Panc1 (cell line): Measurements from ENCODE around the gene SLC1A3. TPM values are rescaled to one million over a fixed set of nuclear protein-coding genes. Genes with fewer than 3 reads are reported as not detected.

Source experiments
- ATAC-seq: fragments of 200-7000 bp; cut with Tn5 transposase; 2 replicates; pipeline ENCODE4 v1.9.1; 2020; ENCODE audit warnings: mild to moderate bottlenecking, moderate library complexity
- BruUV-seq: library from RNA; stranded (reverse); fragments of 400-500 nt; replicated peaks from 2 replicates; lab custom pipeline; 2021; lab: Mats Ljungman, UMichigan
- CTCF ChIA-PET: fragments of 300-600 bp; sonication (Branson Sonifier 250); formaldehyde crosslinking; loops from one replicate; lab custom pipeline; 2022; ENCODE audit warnings: antibody characterized with exemption; lab: Charles Lee
- POLR2A ChIA-PET: fragments of 300-600 bp; sonication (Branson Sonifier 250); formaldehyde crosslinking; loops from one replicate; lab custom pipeline; 2022; ENCODE audit warnings: antibody characterized with exemption; lab: Charles Lee
- DNase-seq: peaks from one replicate; pipeline ENCODE4 v3.0.0-alpha.2; 2010; ENCODE audit warnings: low read depth, low spot score
- H3K27ac ChIP-seq: 2 replicates; pipeline ENCODE4 v1.5.1; 2011; ENCODE audit warnings: mild to moderate bottlenecking, low read length, inconsistent platforms
- H3K27me3 ChIP-seq: fragments of 200-500 bp; sonication (Bioruptor generic); 2 replicates; pipeline ENCODE4 v1.6.0; 2014; ENCODE audit warnings: low read length, inconsistent platforms; ENCODE audit not compliant: control insufficient read depth, insufficient read depth
- H3K36me3 ChIP-seq: fragments of 200-500 bp; sonication (Bioruptor generic); 2 replicates; pipeline ENCODE4 v1.5.1; 2014; ENCODE audit warnings: inconsistent platforms, mild to moderate bottlenecking, low read length, moderate library complexity; ENCODE audit not compliant: control insufficient read depth, insufficient read depth
- H3K4me1 ChIP-seq: 2 replicates; pipeline ENCODE4 v1.5.1; 2011; ENCODE audit warnings: inconsistent platforms, mild to moderate bottlenecking, low read length, moderate library complexity; ENCODE audit not compliant: control insufficient read depth, insufficient read depth
- H3K4me3 ChIP-seq, 2 experiments: 2 replicates each; pipeline ENCODE4 v1.5.1; 2011 to 2012; ENCODE audit warnings: low read depth in 2 of 2, low read length in 2 of 2, mild to moderate bottlenecking in 2 of 2, inconsistent platforms in 1 of 2, moderate library complexity in 1 of 2
- H3K9me3 ChIP-seq: fragments of 200-500 bp; sonication (Bioruptor generic); 2 replicates; pipeline ENCODE4 v1.5.1; 2014; ENCODE audit warnings: low read depth, mild to moderate bottlenecking, inconsistent platforms, low read length, moderate library complexity; ENCODE audit not compliant: control insufficient read depth, insufficient read depth
- CTCF ChIP-seq: fragments of 450-650 bp; IDR thresholded peaks from 2 replicates; pipeline ENCODE4 v1.5.1; 2017; ENCODE audit warnings: mild to moderate bottlenecking
- POLR2AphosphoS5 ChIP-seq: IDR thresholded peaks from 2 replicates; pipeline ENCODE4 v1.6.1; 2012; ENCODE audit warnings: mild to moderate bottlenecking, low read depth, low read length, moderate library complexity
- SIN3A ChIP-seq: IDR thresholded peaks from 2 replicates; pipeline ENCODE4 v1.6.1; 2012; ENCODE audit warnings: low read depth, mild to moderate bottlenecking, low read length, moderate library complexity, borderline replicate concordance; ENCODE audit not compliant: insufficient read depth
- TCF7L2 ChIP-seq: IDR thresholded peaks from 2 replicates; pipeline ENCODE4 v1.6.1; 2011; ENCODE audit warnings: mild to moderate bottlenecking, low read depth, low read length, inconsistent platforms
- in situ Hi-C: cut with HindIII; loops from 2 replicates; pipeline ENCODE4 v1.10.0; 2016; ENCODE audit warnings: low sequenced_read_pairs, low pct_unique_long_range_greater_than_20kb
- intact Hi-C: fragments of 100-400 bp; cut with micrococcal nuclease; formaldehyde crosslinking; loops from one replicate; pipeline ENCODE4 v1.10.0; 2022; ENCODE audit not compliant: unreplicated experiment
- total RNA-seq: library from RNA; stranded (reverse); gene quantifications from one replicate; pipeline ENCODE4 v1.2.1, GENCODE V29; 2021; ENCODE audit not compliant: unreplicated experiment
- TF ChIP-seq, protein P1 (sequence below), 2 experiments: IDR thresholded peaks; 2 replicates each; pipeline ENCODE4 v1.6.1; 2011 to 2012; ENCODE audit warnings: low read depth in 2 of 2, control low read depth in 1 of 2, low read length in 1 of 2, mild to moderate bottlenecking in 1 of 2, moderate library complexity in 1 of 2; ENCODE audit not compliant: insufficient read depth in 1 of 2

The SLC1A3 gene
- total RNA-seq, 1 experiment from 2014 or later = 0.13 TPM

GRCh38 chr5:36638056-36638455, 31.6 kb downstream of the SLC1A3 start:
- CTCF ChIA-PET = no interaction called here
- in situ Hi-C loops (no loop called here), intact Hi-C loops (no loop called here)
- Histone ChIP-seq H3K27me3 (peaks cover 10% of the 10 kb centered on the region), H3K4me1 (no peaks in the 10 kb centered on the region), H3K4me3 (no peak overlapping the region), H3K36me3 (no peaks in the 10 kb centered on the region), H3K9me3 (no peaks in the 10 kb centered on the region), H3K27ac (no peak overlapping the region)
- BruUV-seq = no TSS peak
- DNase-seq = no peak
- no peak for ATAC-seq
- POLR2A ChIA-PET = no interaction called here
- TF ChIP-seq CTCF (no peak), SIN3A (no peak), POLR2AphosphoS5 (no peak), TCF7L2 (no peak)

- Histone ChIP-seq H3K4me1 (no peaks in the 10 kb centered on the region), H3K27me3 (peaks cover 12% of the 10 kb centered on the region), H3K4me3 (no peak overlapping the region), H3K36me3 (no peaks in the 10 kb centered on the region), H3K9me3 (no peaks in the 10 kb centered on the region), H3K27ac (no peak overlapping the region)
- ChIA-PET POLR2A (no interaction called here), CTCF (no interaction called here)
- DNase-seq (no peak), ATAC-seq (no peak)
- intact Hi-C loops (no loop called here), in situ Hi-C loops (no loop called here)
- BruUV-seq = no TSS peak
- TF ChIP-seq, protein P1, sequence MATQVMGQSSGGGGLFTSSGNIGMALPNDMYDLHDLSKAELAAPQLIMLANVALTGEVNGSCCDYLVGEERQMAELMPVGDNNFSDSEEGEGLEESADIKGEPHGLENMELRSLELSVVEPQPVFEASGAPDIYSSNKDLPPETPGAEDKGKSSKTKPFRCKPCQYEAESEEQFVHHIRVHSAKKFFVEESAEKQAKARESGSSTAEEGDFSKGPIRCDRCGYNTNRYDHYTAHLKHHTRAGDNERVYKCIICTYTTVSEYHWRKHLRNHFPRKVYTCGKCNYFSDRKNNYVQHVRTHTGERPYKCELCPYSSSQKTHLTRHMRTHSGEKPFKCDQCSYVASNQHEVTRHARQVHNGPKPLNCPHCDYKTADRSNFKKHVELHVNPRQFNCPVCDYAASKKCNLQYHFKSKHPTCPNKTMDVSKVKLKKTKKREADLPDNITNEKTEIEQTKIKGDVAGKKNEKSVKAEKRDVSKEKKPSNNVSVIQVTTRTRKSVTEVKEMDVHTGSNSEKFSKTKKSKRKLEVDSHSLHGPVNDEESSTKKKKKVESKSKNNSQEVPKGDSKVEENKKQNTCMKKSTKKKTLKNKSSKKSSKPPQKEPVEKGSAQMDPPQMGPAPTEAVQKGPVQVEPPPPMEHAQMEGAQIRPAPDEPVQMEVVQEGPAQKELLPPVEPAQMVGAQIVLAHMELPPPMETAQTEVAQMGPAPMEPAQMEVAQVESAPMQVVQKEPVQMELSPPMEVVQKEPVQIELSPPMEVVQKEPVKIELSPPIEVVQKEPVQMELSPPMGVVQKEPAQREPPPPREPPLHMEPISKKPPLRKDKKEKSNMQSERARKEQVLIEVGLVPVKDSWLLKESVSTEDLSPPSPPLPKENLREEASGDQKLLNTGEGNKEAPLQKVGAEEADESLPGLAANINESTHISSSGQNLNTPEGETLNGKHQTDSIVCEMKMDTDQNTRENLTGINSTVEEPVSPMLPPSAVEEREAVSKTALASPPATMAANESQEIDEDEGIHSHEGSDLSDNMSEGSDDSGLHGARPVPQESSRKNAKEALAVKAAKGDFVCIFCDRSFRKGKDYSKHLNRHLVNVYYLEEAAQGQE (IDR thresholded peaks at IDR 0.05; ENCODE audit: insufficient read depth in 1 of 2, low read depth in 2 of 2, low read length in 1 of 2) = no peak
- no peak for TF ChIP-seq POLR2AphosphoS5
- no peak for TF ChIP-seq CTCF
- no peak for TF ChIP-seq TCF7L2
- TF ChIP-seq SIN3A = no peak
Observed at GRCh38 chr5:36640949-36641348, 34.5 kb downstream of the SLC1A3 start.
